NCI-H1092 treated with DMSO at 0.1 percent for 48 hours (cell line): ENCODE data around the gene BCAP31.
"Not testable (repeated sequence)": the region's sequence is repeated elsewhere in the genome, so short reads cannot be mapped to it uniquely, and the experiment has no call there.

Experiments used
- DNase-seq: peaks from one replicate; lab custom pipeline; 2025; lab: John Stamatoyannopoulos, UW

BCAP31 gene

GRCh38 chrX:153709726-153710674 lies 14.2 kb downstream of the BCAP31 start:
- no peak for DNase-seq

DNA sequence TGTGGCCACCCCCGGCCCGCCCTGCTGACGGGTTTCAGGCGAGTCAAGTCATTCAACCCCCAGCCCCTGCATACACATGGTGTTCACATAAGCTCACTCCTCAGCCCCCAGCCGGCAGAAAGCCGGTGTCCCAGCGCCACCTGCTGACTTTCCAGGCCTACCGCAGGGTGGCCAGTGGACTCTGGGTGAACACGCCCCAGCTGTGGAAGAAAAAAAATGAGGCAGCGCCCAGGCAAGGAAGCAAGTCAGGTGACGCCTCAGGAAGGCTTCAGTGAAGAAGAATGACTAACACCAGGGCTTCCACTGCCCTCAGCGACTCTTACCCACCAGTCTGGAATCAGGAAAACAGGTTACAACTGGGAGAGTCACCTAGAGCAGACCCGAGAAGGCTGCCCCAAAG lies 15.8 kb downstream of the BCAP31 start:
- DNase-seq = no peak

DNA sequence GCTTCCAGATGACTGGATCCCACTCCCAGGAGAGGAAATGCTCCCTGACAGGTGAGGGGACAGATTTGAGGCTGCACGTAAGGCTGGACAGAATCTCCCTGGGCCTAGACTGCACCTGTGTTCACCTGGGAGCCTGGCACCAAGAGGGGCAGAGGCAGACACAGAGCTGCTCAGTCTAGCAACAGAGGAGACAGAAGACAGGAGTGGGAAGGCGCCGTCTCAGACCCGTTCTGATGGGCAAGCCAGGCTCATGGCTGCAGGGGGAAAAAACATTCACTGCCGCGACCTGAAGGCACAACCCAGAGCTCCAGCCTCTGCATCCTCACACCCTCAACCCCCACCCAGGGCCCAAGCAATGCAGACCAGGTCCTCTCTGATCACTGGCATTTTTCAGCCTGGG lies 16.8 kb downstream of the BCAP31 start:
- no peak for DNase-seq

- DNase-seq = no peak
Measured at GRCh38 chrX:153706799-153707198, 17.4 kb downstream of the BCAP31 start.

DNA sequence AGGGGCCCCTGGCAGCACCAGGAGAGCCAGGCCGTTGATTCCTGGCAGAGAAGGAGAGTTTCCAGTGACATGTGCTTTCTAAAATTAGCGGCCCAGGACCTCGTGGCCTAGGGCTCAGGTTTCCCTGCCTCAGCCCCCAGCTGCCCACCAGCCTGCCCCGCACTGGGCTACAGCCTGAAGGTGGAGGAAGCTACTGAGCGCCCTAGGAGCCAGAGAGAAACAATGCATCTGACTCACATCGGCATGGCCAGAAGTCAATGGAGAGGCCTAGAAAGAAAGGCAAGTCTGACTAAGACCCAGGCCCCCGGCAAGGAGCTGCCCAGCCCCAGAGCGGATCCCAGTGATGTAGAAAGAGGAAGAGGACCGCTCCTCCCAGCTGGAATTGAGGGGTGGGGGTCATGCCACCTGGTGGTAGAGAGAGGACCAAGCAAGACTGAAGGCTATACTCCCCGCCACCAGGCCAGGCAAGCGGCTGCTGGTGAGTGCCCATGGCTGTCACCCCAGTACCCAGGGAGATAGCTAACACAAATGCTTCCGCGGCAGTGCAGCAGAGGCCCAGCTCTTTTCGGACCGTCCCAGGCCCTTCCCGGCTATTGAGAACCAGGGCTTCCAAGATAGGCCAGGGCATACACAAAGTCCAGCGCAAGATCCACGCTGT lies 18.7 kb downstream of the BCAP31 start:
- DNase-seq = not testable (repeated sequence)

DNA sequence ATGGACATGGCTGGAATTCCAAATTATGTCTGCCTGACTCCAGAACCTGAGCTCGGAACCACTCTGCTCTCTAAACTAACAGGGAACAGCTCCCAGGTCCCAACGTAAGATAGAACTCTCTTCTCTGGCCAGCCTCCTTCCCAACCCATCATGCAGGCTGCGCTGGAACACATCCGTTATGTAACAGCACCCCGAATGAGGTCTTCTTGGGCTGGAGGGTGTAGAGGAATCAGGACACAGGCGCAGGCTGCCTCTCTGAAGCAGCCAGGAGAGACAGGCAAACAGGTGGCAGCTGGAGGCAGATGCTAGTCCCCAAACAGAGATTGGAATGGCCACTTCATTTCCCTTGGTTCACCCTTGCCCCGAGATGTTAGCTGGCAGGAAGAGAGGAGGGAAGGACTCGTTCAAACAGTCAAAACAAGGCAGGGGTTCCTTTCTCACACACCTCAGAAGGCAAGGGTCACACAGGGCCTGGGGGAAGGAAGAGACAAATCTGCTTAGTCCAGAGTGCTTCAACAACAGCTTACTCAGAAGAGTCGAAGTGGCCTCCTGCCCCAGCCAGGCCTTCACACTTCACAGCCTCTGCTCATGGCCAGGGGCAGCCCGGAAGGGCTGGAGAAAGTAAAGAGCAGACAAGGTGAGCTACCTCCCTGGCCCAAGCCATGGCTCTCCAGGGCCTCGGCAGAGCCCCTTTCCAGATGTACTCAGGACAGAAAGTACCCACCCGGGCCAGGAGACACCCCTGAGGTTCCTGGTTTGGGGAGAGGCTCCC lies 19.4 kb downstream of the BCAP31 start:
- not testable (repeated sequence) for DNase-seq

DNA sequence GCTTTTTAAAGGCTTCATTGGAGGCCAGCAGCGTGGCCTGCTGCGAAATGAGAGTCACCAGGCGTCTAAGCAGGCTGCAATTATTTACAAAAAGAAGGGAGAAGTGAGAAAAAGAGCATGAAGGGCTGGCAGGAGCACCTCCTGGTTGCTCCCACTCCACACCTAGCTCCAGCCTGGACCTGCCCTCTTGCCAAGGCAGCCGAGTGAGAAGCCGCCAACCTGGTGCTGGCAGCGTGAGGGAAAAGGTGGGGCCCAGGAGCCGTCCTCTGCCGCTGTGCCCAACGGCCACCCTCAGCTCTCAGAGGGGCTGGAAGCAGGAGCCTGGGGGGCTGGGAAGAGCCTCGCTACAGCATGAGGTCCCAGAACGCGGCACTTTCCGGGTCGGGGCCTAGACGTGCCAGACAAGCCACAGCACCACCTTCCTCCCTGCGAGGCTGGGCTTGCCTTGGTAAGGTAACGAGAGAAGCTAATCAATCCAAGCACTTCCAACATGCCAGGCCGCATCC lies 20.1 kb downstream of the BCAP31 start:
- no peak for DNase-seq

DNA sequence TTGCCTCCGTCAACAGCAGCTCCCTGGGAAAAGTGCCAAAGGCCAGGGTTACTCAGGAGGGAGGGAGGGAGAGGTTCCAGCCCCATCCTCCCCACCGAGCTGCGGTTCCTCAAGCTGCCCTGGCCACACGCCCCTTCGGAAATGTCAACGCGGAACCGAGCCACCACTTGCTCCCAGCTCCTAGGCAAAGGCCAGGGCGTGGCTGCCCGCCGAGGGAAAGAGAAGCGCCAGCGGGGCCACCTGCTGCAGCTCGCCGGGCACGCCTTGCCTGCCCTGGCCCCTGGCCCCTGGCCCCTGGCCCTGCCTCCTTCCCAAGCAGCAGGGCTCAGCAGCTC lies 21.2 kb downstream of the BCAP31 start:
- DNase-seq = no peak

- no peak for DNase-seq
Measured at GRCh38 chrX:153702336-153703035, 21.7 kb downstream of the BCAP31 start.

DNA sequence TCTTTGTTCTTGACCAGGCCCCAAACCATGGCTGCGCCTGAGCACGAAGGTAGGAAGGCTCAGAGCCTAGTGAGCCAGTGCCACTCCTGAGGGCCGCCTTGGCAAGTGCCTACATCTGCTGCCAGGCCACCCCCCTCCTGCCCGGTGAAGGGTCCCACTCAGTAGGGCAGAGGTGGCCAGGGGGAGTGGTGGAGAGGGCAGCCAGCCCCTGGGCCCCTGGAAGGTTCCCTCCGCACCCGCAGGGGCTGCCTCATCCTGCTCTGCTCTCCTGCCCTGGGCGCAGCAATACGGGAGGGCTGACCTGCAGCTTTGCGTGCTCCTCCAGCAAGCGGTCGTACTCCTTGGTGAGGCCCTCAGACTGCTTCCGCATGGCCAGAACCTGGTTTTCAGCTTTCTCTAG lies 22.5 kb downstream of the BCAP31 start:
- DNase-seq = no peak

GRCh38 chrX:153700967-153701366 lies 23.2 kb downstream of the BCAP31 start:
- no peak for DNase-seq

DNA sequence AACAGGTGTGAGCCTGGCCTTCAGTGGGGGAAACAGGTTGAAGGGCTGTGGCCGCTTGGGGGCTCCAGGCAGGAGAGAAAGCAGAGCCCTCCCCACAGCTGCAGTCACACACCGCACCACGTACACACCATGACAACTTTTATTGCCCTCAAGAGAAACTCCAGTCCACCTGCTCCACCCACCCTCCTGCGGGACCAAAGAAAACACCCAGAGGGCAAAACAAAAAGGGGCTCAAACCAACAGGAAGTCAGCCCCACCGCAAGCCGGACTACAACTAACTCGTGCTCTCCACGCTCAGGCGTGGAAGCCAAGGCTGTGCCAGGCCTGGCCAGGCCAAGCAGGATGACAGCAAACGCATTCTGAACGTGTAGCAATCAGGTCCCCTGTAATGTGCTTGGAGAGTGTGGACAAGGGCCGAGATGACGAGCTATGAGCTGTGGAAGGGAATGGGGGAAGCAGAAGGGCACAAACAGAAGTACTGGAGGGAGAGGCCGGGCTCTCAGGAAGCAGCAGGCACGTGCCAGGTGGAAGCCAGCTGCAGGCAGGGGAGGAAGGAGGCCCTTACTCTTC lies 23.7 kb downstream of the BCAP31 start:
- DNase-seq = no peak

DNA sequence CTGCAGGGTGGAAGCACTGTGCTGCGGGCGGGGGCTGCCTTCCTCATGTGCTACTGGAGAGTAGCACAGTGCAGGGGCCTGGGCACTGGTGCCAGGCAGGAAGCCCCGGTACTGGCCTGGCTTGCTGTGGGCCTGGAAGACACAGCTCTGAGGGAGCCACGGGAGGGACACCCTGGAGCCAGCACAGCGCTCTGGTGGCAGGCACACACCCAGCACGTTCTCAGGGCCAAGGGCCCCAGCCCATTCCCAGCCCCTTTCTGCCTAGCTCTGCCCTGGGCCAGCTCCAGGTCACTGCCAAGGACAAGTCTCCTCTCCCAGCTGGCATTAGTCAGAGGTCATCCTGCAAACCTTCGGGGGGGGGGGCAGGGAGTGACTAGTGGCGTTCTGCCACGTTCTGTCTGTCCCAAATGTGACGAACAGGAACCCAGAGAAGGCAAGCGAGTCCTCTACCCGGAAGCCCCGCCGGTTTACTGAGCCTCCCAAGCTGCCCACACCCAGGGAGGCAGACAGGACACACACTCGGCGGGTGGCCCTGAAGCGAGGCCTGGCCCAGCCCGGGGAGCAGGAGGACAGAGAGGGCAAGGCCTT lies 24.3 kb downstream of the BCAP31 start:
- DNase-seq = not testable (repeated sequence)

- DNase-seq = not testable (repeated sequence)
Measured at GRCh38 chrX:153699210-153699783, 24.9 kb downstream of the BCAP31 start.

DNA sequence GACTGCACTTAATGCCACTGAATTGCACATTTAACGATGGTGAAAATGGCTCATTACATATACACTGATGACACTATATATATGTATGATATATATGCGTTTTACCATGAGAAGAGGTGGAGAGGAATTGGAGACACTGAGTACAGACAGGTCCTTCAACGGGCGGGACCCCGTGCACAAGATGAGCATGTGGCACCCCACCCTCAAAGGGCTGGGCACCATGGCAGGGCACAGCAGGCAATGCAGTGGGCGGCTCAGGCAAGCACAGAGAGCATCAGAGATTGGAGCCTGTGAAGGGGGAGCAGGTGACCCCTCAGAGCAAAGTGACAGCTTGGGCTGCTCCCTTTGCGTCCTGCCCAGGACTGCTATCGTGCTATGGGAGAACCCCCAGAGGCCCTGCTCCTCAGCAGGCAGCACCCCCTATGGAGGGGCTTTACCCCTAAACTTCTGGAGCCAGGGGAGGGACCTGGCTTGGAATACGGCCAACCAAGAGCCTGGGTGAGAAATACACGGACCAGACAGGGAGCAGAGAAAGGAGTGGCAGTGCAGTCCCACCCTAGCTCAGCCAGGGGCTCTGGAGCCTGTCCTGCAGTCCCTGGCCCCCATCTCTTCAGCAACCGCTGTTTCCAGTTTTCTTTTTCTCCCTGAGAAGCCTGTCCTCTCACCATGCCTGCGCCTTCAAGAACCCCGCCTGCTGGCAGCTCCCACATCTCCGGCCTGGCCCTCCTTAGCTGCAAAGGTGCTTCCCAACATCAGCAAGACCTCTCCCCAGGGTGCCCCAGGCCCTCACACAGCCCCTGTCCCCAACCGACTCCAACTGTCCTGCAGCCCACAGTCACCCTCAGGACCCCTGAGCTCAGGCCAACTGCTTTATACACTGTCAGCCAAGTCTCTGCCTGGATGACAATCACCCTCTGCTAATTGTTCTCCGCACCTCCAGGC lies 26.0 kb downstream of the BCAP31 start:
- DNase-seq = no peak

DNA sequence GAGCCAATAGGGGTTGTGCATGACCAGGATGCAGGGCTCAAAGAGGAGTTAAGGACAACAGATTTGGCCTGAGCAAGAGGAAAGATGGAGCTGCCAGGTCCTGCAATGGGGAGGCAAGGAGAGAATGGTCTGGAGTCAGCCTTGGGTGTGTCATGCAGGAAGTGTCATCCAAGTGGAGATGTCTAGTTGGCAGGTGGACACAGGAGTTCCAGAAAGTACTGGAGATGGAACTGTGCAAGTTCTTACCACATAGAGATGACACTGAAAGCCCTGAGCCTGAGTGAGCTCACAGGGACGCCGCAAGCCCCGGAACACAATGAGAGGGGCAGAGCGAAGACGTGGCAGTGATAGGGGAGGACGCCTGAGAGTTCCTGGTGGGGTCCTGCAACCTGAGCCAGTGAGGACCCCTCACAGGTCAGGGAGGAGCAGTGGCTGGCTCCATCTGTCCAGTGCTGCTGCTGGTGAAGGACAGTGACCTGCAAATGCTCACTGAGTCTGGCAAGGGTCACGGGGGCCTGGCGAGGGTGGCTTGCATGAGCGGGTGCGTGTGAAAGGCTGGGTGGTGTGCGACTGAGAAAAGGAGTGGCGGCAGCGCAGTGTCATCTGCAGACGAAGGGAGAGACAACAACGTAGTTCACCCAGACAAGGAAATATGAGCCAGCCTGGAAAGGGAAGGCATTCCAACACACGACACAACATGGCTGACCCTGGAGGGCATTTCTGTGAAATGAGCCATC lies 27.0 kb downstream of the BCAP31 start:
- not testable (repeated sequence) for DNase-seq

DNA sequence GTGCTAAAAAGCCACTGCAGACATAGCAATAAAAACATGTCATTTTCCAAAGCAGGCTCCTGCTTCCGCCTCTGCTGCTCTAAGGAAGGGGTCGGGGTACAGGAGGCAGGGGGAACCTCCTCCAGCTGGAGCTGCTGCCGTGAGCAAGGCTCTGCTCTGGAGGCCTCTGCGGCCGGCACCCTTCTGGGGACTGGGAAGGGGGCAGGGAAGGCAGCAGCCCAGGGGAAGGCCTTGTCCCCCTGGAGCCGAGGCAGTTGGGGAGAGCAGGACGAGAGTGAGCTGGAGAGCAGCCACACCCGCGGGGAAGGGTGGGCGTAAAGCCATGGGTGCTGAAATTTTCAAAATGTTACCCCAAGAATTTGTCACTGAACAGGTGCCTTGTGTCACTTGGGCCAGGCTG lies 27.6 kb downstream of the BCAP31 start:
- DNase-seq = not testable (repeated sequence)

DNA sequence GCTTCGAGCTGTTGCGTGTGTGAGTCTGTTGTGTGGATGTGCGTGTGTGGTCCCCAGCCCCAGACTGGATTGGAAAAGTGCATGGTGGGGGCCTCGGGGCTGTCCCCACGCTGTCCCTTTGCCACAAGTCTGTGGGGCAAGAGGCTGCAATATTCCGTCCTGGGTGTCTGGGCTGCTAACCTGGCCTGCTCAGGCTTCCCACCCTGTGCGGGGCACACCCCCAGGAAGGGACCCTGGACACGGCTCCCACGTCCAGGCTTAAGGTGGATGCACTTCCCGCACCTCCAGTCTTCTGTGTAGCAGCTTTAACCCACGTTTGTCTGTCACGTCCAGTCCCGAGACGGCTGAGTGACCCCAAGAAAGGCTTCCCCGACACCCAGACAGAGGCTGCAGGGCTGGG lies 28.1 kb downstream of the BCAP31 start:
- DNase-seq = no peak
